ENCODE data around the gene NSRP1. TPM values are rescaled to one million over a fixed set of nuclear protein-coding genes. Genes with fewer than 3 reads are reported as not detected.
"Not testable (repeated sequence)": the region's sequence is repeated elsewhere in the genome, so short reads cannot be mapped to it uniquely, and the experiment has no call there.

The NSRP1 gene
- total RNA-seq, 1 experiment from 2014 or later = 22.8 TPM

- no peak for TF ChIP-seq AR (CRISPR knock-in tag; IDR thresholded peaks at IDR 0.05)
Observed at GRCh38 chr17:30133197-30133596, 16.6 kb downstream of the NSRP1 start (continued).

- H3K27me3 Mint-ChIP-seq (ENCODE audit: low read depth) = no peaks in the 10 kb centered on the region
- peak overlapping the region; percentile 13; the same call in 1 of the 2 replicates for H3K27ac Mint-ChIP-seq
- H3K9me3 Mint-ChIP-seq = peaks cover 5% of the 10 kb centered on the region
- POLR2A ChIA-PET = no interaction called here
- no peak overlapping the region for H3K4me3 Mint-ChIP-seq
- H3K36me3 Mint-ChIP-seq = peaks cover 25% of the 10 kb centered on the region
- peaks cover 23% of the 10 kb centered on the region for H3K4me1 Mint-ChIP-seq
- TF ChIP-seq, protein P1, sequence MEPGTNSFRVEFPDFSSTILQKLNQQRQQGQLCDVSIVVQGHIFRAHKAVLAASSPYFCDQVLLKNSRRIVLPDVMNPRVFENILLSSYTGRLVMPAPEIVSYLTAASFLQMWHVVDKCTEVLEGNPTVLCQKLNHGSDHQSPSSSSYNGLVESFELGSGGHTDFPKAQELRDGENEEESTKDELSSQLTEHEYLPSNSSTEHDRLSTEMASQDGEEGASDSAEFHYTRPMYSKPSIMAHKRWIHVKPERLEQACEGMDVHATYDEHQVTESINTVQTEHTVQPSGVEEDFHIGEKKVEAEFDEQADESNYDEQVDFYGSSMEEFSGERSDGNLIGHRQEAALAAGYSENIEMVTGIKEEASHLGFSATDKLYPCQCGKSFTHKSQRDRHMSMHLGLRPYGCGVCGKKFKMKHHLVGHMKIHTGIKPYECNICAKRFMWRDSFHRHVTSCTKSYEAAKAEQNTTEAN (CRISPR knock-in tag; IDR thresholded peaks at IDR 0.05) = no peak
- TF ChIP-seq SMAD3 (CRISPR knock-in tag; IDR thresholded peaks at IDR 0.05; ENCODE audit: borderline replicate concordance) (no peak), TCF7 (CRISPR knock-in tag; IDR thresholded peaks at IDR 0.05; ENCODE audit: low read depth) (no peak)
- CTCF ChIA-PET = interaction anchor here (2.3 kb wide), 1 partner anchor 9 kb away, joined by 6 read pairs; no protein-coding TSS in a partner anchor
- no peak for DNase-seq (ENCODE audit: low spot score)
- no peak for ATAC-seq
Observed at GRCh38 chr17:30134551-30134950, 17.9 kb downstream of the NSRP1 start.

- ChIA-PET CTCF (interaction anchor here (1.3 kb wide), 1 partner anchor 12 kb away, joined by 4 read pairs; no protein-coding TSS in a partner anchor), POLR2A (no interaction called here)
- H3K4me1 Mint-ChIP-seq = peaks cover 7% of the 10 kb centered on the region
- H3K27ac Mint-ChIP-seq = peak overlapping the region; percentile 34; the same call in 1 of the 2 replicates
- H3K36me3 Mint-ChIP-seq = peaks cover 26% of the 10 kb centered on the region
- H3K9me3 Mint-ChIP-seq = peaks cover 5% of the 10 kb centered on the region
- H3K4me3 Mint-ChIP-seq = no peak overlapping the region
- ATAC-seq = no peak
- DNase-seq (ENCODE audit: low spot score) = no peak
- H3K27me3 Mint-ChIP-seq (ENCODE audit: low read depth) = no peaks in the 10 kb centered on the region
- TF ChIP-seq PRRX2 (CRISPR knock-in tag; IDR thresholded peaks at IDR 0.05) (no peak), GABPB1 (CRISPR knock-in tag; IDR thresholded peaks at IDR 0.05) (no peak), HMGA2 (CRISPR knock-in tag; IDR thresholded peaks at IDR 0.05) (no peak), ZNF219 (CRISPR knock-in tag; IDR thresholded peaks at IDR 0.05; ENCODE audit: borderline replicate concordance) (no peak), SOX15 (CRISPR knock-in tag; IDR thresholded peaks at IDR 0.05) (no peak), ZNF121 (CRISPR knock-in tag; IDR thresholded peaks at IDR 0.05) (no peak), FOXP1 (CRISPR knock-in tag; IDR thresholded peaks at IDR 0.05; ENCODE audit: borderline replicate concordance) (no peak)
- TF ChIP-seq, protein P2, sequence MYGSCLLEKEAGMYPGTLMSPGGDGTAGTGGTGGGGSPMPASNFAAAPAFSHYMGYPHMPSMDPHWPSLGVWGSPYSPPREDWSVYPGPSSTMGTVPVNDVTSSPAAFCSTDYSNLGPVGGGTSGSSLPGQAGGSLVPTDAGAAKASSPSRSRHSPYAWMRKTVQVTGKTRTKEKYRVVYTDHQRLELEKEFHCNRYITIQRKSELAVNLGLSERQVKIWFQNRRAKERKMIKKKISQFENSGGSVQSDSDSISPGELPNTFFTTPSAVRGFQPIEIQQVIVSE (CRISPR knock-in tag; IDR thresholded peaks at IDR 0.05; ENCODE audit: borderline replicate concordance) = no peak
- TF ChIP-seq, protein P3, sequence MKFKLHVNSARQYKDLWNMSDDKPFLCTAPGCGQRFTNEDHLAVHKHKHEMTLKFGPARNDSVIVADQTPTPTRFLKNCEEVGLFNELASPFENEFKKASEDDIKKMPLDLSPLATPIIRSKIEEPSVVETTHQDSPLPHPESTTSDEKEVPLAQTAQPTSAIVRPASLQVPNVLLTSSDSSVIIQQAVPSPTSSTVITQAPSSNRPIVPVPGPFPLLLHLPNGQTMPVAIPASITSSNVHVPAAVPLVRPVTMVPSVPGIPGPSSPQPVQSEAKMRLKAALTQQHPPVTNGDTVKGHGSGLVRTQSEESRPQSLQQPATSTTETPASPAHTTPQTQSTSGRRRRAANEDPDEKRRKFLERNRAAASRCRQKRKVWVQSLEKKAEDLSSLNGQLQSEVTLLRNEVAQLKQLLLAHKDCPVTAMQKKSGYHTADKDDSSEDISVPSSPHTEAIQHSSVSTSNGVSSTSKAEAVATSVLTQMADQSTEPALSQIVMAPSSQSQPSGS (CRISPR knock-in tag; IDR thresholded peaks at IDR 0.05; ENCODE audit: borderline replicate concordance, low read depth) = no peak
Observed at GRCh38 chr17:30137158-30137557, 20.5 kb downstream of the NSRP1 start.

- POLR2A ChIA-PET; ATAC-seq; H3K36me3 Mint-ChIP-seq; H3K4me1 Mint-ChIP-seq; H3K4me3 Mint-ChIP-seq; DNase-seq (ENCODE audit: low spot score); H3K27me3 Mint-ChIP-seq (ENCODE audit: low read depth); H3K9me3 Mint-ChIP-seq: not testable (repeated sequence)
- peak overlapping the region; percentile 33; the same call in 1 of the 2 replicates for H3K27ac Mint-ChIP-seq
- CTCF ChIA-PET = interaction anchor here (1.1 kb wide), 1 partner anchor 23 kb away, joined by 4 read pairs; no protein-coding TSS in a partner anchor
Observed at GRCh38 chr17:30147860-30148259, 31.2 kb downstream of the NSRP1 start.
